GM13976 (cell line): Measurements from ENCODE around the gene TNS3.

Experiments
- DNase-seq: peaks from one replicate; pipeline ENCODE4 v3.0.0; 2012; ENCODE audit warnings: low spot score
- in situ Hi-C: fragments of 300-500 bp; cut with MboI; formaldehyde crosslinking; loops from one replicate; pipeline ENCODE4 v1.12.0; 2022; ENCODE audit warnings: low sequenced_read_pairs, mixed read lengths, inconsistent platforms; ENCODE audit not compliant: unreplicated experiment
- TF ChIP-seq, protein P1 (sequence below): IDR thresholded peaks from 2 replicates; pipeline ENCODE4 v1.5.1; 2012; ENCODE audit warnings: borderline replicate concordance, mild to moderate bottlenecking; ENCODE audit not compliant: insufficient read depth; ENCODE audit errors: extremely low read depth, missing control alignments, control extremely low read depth

TNS3 gene

DNA sequence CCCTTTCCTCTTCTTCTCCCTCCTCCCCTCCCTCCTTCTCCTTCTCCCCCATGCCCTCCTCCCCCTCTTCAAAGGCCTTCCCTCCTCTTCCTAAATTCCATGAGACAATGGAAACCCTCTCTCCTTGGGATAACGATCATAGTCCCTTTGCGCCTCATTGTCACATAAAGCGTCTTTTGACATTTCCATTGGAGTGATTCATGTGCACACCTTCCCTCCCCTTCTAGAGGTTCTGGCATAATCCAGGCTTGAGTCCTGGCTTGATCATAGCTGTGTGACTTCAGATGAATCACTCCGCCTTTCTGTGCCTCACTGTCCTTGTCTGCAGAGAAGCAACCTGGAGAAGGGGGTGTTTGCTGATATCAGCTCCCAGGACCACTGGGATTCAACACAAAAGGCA is 204.2 kb downstream of the TNS3 start:
- no peak for DNase-seq
- in situ Hi-C loops: no loop called here

DNA sequence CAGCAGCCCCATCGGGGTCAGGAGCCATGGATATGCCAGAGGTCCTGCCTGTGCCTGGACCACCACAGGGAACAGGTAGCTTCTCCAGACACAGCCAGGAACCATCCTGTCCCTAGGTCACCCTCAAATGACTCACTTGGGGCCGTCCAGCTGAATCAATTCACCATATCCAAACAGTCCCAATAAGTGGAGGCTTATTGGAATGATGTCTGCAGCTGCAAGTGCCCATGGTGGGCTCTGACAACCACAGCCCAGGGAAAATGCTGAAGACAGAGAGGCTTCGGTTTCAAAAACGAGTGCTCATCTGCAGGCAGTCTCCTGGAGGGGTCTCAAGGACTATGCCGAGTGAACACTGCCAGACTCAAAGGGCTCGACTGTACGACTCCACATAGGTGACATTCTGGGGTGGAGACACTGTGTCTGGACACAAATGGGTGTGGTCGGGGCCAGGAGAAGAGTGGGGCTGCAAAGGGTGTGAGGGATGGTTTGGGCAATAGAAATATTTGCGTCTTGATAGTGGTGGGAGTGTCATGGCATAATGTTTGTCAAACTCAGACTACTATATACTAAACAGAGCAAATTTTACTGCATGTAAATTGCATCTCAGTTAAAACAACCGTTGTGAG is 204.8 kb downstream of the TNS3 start:
- DNase-seq: no peak
- TF ChIP-seq, protein P1, sequence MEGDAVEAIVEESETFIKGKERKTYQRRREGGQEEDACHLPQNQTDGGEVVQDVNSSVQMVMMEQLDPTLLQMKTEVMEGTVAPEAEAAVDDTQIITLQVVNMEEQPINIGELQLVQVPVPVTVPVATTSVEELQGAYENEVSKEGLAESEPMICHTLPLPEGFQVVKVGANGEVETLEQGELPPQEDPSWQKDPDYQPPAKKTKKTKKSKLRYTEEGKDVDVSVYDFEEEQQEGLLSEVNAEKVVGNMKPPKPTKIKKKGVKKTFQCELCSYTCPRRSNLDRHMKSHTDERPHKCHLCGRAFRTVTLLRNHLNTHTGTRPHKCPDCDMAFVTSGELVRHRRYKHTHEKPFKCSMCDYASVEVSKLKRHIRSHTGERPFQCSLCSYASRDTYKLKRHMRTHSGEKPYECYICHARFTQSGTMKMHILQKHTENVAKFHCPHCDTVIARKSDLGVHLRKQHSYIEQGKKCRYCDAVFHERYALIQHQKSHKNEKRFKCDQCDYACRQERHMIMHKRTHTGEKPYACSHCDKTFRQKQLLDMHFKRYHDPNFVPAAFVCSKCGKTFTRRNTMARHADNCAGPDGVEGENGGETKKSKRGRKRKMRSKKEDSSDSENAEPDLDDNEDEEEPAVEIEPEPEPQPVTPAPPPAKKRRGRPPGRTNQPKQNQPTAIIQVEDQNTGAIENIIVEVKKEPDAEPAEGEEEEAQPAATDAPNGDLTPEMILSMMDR: no peak
- in situ Hi-C loops: no loop called here

More for the DNA sequence above, 204.2 kb downstream of the TNS3 start:
- TF ChIP-seq, protein P1: no peak

DNA sequence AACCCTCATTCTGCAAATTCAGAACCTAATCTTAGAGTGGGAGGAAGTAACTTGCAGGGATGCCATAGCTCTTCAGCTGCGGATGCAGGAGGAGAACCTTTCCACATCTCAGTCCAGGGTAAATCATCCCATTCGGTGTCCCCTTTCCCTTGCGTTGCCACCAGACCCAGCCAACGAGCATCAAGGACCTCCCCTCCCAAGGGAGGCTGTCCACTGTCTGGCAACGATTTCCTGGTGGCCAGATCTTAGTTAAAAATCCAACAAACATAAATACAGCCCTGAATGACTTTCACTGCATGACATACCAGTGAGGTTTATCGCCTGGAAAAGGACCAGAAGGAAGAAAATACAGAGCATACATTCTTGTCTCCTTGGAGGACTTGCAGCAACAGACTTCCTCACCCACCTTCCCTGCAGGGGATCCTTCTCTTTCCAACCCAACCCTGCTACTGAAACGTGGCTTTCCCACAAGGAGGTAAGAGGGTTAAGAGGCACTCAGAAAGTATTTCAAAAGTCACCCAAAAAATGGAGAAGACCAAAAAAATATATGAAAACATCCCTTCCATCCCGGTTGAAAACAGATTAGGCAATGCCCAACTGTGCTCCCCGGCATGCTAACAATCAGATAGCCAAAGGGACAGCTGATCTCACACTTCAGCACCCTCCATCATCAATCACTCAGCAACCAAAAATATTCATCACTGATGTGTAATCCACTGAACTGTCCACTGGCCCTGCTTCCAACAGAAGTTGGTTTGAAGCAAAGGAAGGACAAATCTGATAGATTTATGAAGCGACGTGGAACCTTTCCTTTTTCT is 206.6 kb downstream of the TNS3 start:
- TF ChIP-seq, protein P1: no peak
- no peak for DNase-seq
- in situ Hi-C loops: no loop called here

DNA sequence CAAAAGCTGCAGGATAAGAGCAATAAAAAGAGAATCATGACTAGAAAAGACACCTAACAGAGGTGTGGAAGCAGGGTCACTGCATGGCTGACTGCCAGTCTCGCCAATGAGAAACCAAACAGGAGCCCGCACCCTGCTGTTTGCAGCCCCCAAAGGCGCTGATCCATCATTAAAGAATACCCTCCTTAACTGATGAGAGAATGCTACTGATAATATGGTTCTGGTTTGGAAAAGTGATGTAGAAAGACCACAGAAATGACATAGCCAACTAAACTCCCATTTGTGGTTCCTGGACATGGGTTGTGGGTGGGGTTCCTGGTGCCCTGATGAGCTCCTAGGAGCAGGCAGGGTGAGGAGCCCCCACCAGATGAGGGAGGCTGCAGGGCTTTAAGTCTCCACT is 207.4 kb downstream of the TNS3 start:
- DNase-seq: no peak
- in situ Hi-C loops: no loop called here
- TF ChIP-seq, protein P1: no peak

DNA sequence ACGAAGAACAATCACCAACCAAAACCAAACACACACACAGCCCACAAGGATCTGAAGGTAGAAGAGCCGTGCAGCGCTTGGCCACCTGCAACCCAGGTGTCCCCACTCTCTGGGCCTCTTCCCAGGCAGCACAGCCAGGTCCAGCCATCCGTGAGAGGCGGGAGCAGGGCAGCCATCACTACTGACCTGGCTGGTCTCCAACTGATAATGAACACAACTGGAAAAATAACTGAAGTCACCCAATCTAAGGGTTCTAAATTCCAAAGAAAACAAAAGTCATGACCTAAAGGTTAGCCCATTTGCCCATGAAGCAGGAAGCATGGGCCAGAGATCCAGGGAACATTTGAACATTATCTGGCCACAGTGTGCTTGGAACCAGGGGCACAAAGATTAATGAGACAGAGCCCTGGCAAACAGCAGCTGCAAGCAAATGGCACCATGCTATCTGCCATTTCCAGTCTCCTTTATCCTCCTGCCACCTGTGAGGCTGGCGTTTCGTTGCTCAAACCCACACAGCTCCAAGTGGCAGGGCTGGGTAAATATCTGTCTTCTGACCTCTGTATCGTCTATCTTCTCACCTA is 207.9 kb downstream of the TNS3 start:
- no peak for DNase-seq
- TF ChIP-seq, protein P1: no peak
- in situ Hi-C loops: no loop called here

DNA sequence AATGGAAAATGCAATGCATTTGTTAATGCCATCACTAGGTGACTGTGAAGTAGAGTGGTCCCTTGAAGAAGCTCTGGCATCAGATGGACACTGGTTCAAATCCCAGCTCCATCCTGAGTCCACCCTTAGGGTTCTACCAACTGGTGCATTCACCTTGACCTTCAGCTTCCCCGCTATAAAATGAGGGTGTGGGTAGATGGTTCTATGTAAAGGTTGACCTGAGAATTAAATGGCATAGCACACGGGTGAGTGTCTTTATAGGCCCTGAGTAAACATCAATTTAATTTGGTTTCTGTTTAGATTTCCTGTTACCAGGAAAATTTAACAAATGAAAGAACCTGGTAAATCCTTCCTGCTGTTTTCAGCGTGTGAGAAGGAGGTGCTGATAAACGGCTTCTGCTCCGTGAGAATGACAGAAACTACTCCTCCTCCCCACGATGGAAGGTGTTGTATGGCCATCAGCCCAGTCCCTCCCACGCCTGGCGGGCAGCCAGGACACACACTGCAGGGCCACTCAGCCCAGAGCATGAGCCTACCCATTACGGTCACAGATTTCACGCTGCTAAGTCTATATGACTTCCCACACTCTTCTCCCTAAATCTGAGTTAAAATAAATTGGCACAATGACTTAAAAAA is 210.1 kb downstream of the TNS3 start:
- DNase-seq: no peak
- TF ChIP-seq, protein P1: no peak
- in situ Hi-C loops: no loop called here
